OCI-LY3 (cell line): Measurements from ENCODE around the gene FBXW8.

Experiments
- H2AFZ ChIP-seq: fragments of 200-600, 300-600 bp; shearing (Covaris generic); 2 replicates; pipeline ENCODE4 v1.6.0; 2014; ENCODE audit warnings: antibody characterized with exemption, low read depth, low read length
- H3K27ac ChIP-seq: fragments of 200-600, 300-600 bp; sonication (generic); 2 replicates; pipeline ENCODE4 v1.5.1; 2014; ENCODE audit warnings: mild to moderate bottlenecking, low read length, moderate library complexity, mixed read lengths
- H3K27me3 ChIP-seq: fragments of 200-600, 300-600 bp; sonication (generic); 2 replicates; pipeline ENCODE4 v1.6.1; 2014; ENCODE audit warnings: low read depth, low read length, mixed read lengths
- H3K36me3 ChIP-seq: fragments of 200-600, 300-600 bp; sonication (generic); replicated peaks from 2 replicates; pipeline ENCODE3; 2014; ENCODE audit warnings: low read depth, low read length, mixed read lengths
- H3K4me1 ChIP-seq: fragments of 300-600, 200-600 bp; sonication (generic); 2 replicates; pipeline ENCODE4 v1.6.1; 2014; ENCODE audit warnings: low read length, mixed read lengths
- H3K4me2 ChIP-seq: fragments of 200-600, 300-600 bp; sonication (generic); 2 replicates; pipeline ENCODE4 v1.6.1; 2014; ENCODE audit warnings: low read length, mixed read lengths
- H3K4me3 ChIP-seq: fragments of 300-600, 200-600 bp; sonication (generic); 2 replicates; pipeline ENCODE4 v1.5.1; 2014; ENCODE audit warnings: antibody characterized with exemption, mild to moderate bottlenecking, low read length, moderate library complexity
- H3K79me2 ChIP-seq: fragments of 300-600, 200-600 bp; shearing (Covaris generic); 2 replicates; pipeline ENCODE4 v1.6.1; 2014; ENCODE audit warnings: mild to moderate bottlenecking, low read length, mixed read lengths
- H3K9ac ChIP-seq: fragments of 300-600, 200-600 bp; shearing (Covaris generic); 2 replicates; pipeline ENCODE4 v1.6.0; 2014; ENCODE audit warnings: mild to moderate bottlenecking, low read length, moderate library complexity
- H3K9me3 ChIP-seq: fragments of 200-600, 300-600 bp; shearing (Covaris generic); 2 replicates; pipeline ENCODE4 v1.6.1; 2014; ENCODE audit warnings: low read length, mixed read lengths; ENCODE audit not compliant: insufficient read depth
- H4K20me1 ChIP-seq: fragments of 200-600, 300-600 bp; sonication (generic); 2 replicates; pipeline ENCODE4 v1.6.1; 2016; ENCODE audit warnings: low read length, mixed read lengths; ENCODE audit not compliant: insufficient read depth
- EZH2phosphoT487 ChIP-seq: fragments of 200-600 bp; shearing (Covaris generic); IDR thresholded peaks from 2 replicates; pipeline ENCODE4 v1.6.1; 2018; ENCODE audit warnings: antibody characterized with exemption, mixed run types, low read depth
- TF ChIP-seq, protein P1 (sequence below): fragments of 200-600, 300-600 bp; sonication (generic); IDR thresholded peaks from 2 replicates; pipeline ENCODE4 v1.5.1; 2014; ENCODE audit warnings: antibody characterized with exemption, low read length, low read depth

FBXW8 gene

DNA sequence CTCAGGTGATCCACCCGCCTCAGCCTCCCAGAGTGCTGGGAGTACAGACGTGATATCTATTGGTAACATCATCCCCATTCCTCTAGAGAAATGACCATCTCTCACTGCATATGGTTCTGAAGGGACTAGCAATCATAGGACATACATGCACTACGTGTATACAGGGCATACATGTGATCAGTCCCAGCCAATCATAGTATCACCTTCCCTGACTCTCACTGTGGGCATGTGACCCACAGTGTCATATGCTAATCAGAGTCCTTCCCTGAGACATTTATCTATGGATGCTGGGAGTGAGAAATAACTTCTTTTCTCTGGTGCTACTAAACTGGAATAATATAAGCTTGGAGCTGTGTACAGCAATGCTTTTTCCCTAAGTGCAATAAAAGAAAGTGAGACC lies 12.1 kb upstream of the FBXW8 start:
- no peaks in the 10 kb centered on the region for H3K4me1 ChIP-seq
- no peak overlapping the region for H3K9ac ChIP-seq
- no peak overlapping the region for H3K4me2 ChIP-seq
- no peak overlapping the region for H3K27ac ChIP-seq
- H3K9me3 ChIP-seq: no peaks in the 10 kb centered on the region; the same call in 1 of the 2 replicates
- H2AFZ ChIP-seq: no peak overlapping the region; the same call in 1 of the 2 replicates
- H3K4me3 ChIP-seq: no peak overlapping the region
- no peaks in the 10 kb centered on the region for H3K36me3 ChIP-seq
- no peak for TF ChIP-seq EZH2phosphoT487
- TF ChIP-seq, protein P1, sequence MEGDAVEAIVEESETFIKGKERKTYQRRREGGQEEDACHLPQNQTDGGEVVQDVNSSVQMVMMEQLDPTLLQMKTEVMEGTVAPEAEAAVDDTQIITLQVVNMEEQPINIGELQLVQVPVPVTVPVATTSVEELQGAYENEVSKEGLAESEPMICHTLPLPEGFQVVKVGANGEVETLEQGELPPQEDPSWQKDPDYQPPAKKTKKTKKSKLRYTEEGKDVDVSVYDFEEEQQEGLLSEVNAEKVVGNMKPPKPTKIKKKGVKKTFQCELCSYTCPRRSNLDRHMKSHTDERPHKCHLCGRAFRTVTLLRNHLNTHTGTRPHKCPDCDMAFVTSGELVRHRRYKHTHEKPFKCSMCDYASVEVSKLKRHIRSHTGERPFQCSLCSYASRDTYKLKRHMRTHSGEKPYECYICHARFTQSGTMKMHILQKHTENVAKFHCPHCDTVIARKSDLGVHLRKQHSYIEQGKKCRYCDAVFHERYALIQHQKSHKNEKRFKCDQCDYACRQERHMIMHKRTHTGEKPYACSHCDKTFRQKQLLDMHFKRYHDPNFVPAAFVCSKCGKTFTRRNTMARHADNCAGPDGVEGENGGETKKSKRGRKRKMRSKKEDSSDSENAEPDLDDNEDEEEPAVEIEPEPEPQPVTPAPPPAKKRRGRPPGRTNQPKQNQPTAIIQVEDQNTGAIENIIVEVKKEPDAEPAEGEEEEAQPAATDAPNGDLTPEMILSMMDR: no peak
- no peaks in the 10 kb centered on the region for H3K79me2 ChIP-seq
- H4K20me1 ChIP-seq: no peaks in the 10 kb centered on the region
- H3K27me3 ChIP-seq: peaks cover 26% of the 10 kb centered on the region

DNA sequence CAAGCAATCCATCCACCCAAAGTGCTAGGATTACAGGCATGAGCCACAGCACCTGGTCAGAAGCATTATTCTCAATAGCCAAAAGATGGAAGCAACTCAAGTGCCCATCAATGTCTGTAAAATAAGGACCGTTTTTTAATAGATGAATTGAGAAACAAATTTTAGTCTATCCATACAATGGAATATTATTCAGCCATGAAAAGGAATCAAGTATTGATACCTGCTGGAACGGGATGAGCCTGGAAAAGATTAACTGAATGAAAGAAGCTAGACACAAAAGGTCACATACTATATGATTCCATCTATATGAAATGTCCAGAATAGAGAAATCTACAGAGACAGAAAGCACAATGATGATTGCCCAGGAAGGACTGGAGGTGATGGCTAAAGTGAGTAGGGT lies 9.1 kb upstream of the FBXW8 start:
- no peak overlapping the region for H3K27ac ChIP-seq
- TF ChIP-seq, protein P1: no peak
- TF ChIP-seq EZH2phosphoT487: no peak
- H3K4me2 ChIP-seq: no peak overlapping the region
- H3K4me1 ChIP-seq: no peaks in the 10 kb centered on the region
- no peak overlapping the region for H3K4me3 ChIP-seq
- H4K20me1 ChIP-seq: no peaks in the 10 kb centered on the region
- no peaks in the 10 kb centered on the region; the same call in 1 of the 2 replicates for H3K9me3 ChIP-seq
- H3K9ac ChIP-seq: no peak overlapping the region
- H3K79me2 ChIP-seq: no peaks in the 10 kb centered on the region
- H2AFZ ChIP-seq: no peak overlapping the region
- peaks cover 27% of the 10 kb centered on the region; the same call in 1 of the 2 replicates for H3K27me3 ChIP-seq
- H3K36me3 ChIP-seq: no peaks in the 10 kb centered on the region

DNA sequence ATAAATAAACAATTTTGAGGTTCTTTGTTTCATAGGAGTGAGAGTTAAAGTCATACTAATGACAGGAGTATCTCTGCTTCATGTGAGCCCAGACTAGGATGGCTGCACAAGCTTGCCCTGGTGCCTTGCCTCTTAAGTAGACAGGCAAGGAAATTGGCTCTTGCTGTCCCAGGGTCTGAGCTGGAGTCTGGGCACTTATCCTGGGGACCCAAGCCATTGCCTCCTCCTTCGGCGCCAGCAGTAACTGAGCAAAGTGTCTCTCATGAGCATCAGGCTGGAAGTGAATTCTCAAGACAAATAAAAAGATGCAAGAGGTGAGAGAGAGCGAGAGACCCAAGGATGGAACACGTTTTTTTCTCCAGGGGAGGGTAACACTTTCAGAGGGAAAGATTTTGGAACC lies 6.9 kb upstream of the FBXW8 start:
- H4K20me1 ChIP-seq: no peaks in the 10 kb centered on the region
- no peaks in the 10 kb centered on the region for H3K36me3 ChIP-seq
- TF ChIP-seq EZH2phosphoT487: no peak
- TF ChIP-seq, protein P1: no peak
- H3K9me3 ChIP-seq: no peaks in the 10 kb centered on the region
- no peak overlapping the region for H2AFZ ChIP-seq
- no peak overlapping the region for H3K4me3 ChIP-seq
- no peaks in the 10 kb centered on the region for H3K79me2 ChIP-seq
- peaks cover 15% of the 10 kb centered on the region; the same call in 1 of the 2 replicates for H3K27me3 ChIP-seq
- no peak overlapping the region for H3K4me2 ChIP-seq
- H3K4me1 ChIP-seq: no peaks in the 10 kb centered on the region
- no peak overlapping the region for H3K27ac ChIP-seq
- H3K9ac ChIP-seq: no peak overlapping the region

DNA sequence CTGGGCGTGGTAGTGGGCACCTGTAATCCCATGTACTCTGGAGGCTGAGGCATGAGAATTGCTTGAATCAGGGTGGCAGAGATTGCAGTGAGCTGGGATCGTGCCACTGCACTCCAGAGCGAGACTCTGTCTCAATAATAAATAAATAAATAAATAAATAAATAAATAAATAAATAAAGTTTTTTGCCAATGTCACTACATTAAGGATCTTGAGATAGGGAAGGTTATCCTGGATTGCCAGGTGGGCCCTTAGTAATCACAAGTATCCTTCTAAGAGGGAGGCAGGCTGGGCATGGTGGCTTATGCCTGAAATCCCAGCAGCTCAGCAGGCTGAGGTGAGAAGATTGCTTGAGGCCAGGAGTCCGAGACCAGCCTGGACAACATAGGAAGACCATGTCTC lies 4.5 kb upstream of the FBXW8 start:
- Histone ChIP-seq H3K27me3 (peaks cover 10% of the 10 kb centered on the region; the same call in 1 of the 2 replicates), H2AFZ (no peak overlapping the region), H3K36me3 (no peaks in the 10 kb centered on the region), H3K4me3 (no peak overlapping the region), H3K4me1 (0 out of 2 replicates have a peak, but pooled peaks cover 3% of the 10 kb centered on the region), H4K20me1 (no peaks in the 10 kb centered on the region), H3K79me2 (peaks cover 10% of the 10 kb centered on the region), H3K9ac (no peak overlapping the region), H3K27ac (no peak overlapping the region), H3K9me3 (no peaks in the 10 kb centered on the region), H3K4me2 (no peak overlapping the region)
- no peak for TF ChIP-seq EZH2phosphoT487
- TF ChIP-seq, protein P1: no peak
